HEK293 (cell line): ENCODE measurements around the gene SERGEF.

Experiments
- KLF16 ChIP-seq: fragments of 450-650 bp; formaldehyde crosslinking; IDR thresholded peaks from 2 replicates; pipeline ENCODE4 v1.5.1; 2017; ENCODE audit warnings: missing biosample characterization, missing genetic modification characterization
- KLF7 ChIP-seq: fragments of 450-650 bp; formaldehyde crosslinking; IDR thresholded peaks from 2 replicates; pipeline ENCODE4 v1.5.1; 2016; ENCODE audit warnings: missing biosample characterization, missing genetic modification characterization, borderline replicate concordance
- PRDM4 ChIP-seq: fragments of 450-650 bp; formaldehyde crosslinking; IDR thresholded peaks from 2 replicates; pipeline ENCODE4 v1.5.1; 2017; ENCODE audit warnings: missing biosample characterization, missing genetic modification characterization
- REST ChIP-seq: fragments of 450-650 bp; formaldehyde crosslinking; IDR thresholded peaks from 2 replicates; pipeline ENCODE4 v1.5.1; 2016; ENCODE audit warnings: missing biosample characterization, missing genetic modification characterization
- ZBTB10 ChIP-seq: fragments of 450-650 bp; formaldehyde crosslinking; IDR thresholded peaks from 2 replicates; pipeline ENCODE4 v1.5.1; 2016; ENCODE audit warnings: missing biosample characterization, missing genetic modification characterization
- ZNF138 ChIP-seq: fragments of 450-650 bp; formaldehyde crosslinking; IDR thresholded peaks from 2 replicates; pipeline ENCODE4 v1.5.1; 2016; ENCODE audit warnings: missing biosample characterization, missing genetic modification characterization, borderline replicate concordance
- ZNF2 ChIP-seq: fragments of 450-650 bp; formaldehyde crosslinking; IDR thresholded peaks from 2 replicates; pipeline ENCODE4 v1.5.1; 2016; ENCODE audit warnings: missing biosample characterization, missing genetic modification characterization
- ZNF701 ChIP-seq: fragments of 450-650 bp; formaldehyde crosslinking; IDR thresholded peaks from 2 replicates; pipeline ENCODE4 v1.5.1; 2016; ENCODE audit warnings: missing biosample characterization, missing genetic modification characterization

GRCh38 chr11:17918049-17918605 is 94.7 kb downstream of the SERGEF start:
- TF ChIP-seq ZNF138 (tag by site-specific recombination): no peak
- TF ChIP-seq ZNF701 (tag by site-specific recombination): no peak
- TF ChIP-seq PRDM4 (tag by site-specific recombination): no peak
- no peak for TF ChIP-seq REST (tag by site-specific recombination)
- no peak for TF ChIP-seq KLF7
- no peak for TF ChIP-seq ZNF2
- TF ChIP-seq ZBTB10: no peak
- no peak for TF ChIP-seq KLF16 (tag by site-specific recombination)
